Esophagus muscularis mucosa (tissue), 3 donors: ENCODE data around the gene ARHGEF39.

Source experiments
- CTCF ChIP-seq, 3 experiments: fragments of 200-600 bp in 2 of 3; fragments of 450-650 bp in 1 of 3; sonication (generic) in 2 of 3; IDR thresholded peaks; one replicate each; pipeline ENCODE4 v1.5.1; 2017 to 2019; ENCODE audit warnings: antibody characterized with exemption in 3 of 3, mild to moderate bottlenecking in 2 of 3, moderate library complexity in 1 of 3
- POLR2A ChIP-seq: fragments of 450-650 bp; IDR thresholded peaks from one replicate; pipeline ENCODE4 v1.6.1; 2017; ENCODE audit warnings: antibody characterized with exemption, moderate library complexity, mild to moderate bottlenecking, low read depth
- POLR2AphosphoS5 ChIP-seq, 2 donors: sonication (generic); formaldehyde crosslinking; IDR thresholded peaks; one replicate each; pipeline ENCODE4 v1.6.1; 2017; ENCODE audit warnings: antibody characterized with exemption in 2 of 2

DNA sequence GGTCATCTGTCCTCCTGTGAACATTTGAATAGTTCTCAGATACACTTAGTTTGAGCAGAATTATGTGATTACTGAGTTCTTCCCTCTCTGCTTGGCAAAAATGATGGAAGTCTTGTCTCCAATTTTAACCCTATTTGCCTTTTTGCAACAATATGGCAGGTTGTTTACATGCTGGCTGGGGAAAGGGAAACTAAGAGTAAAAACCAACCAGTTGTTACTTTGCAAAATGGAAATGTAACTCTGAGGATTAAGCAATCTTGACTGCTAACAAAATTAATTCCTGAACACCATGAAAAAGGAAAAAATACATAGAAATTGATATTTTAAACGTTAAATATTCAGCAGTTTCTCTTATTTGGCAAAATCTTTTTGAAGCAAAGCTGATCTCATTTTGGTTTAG is 25.4 kb downstream of the ARHGEF39 start:
- TF ChIP-seq POLR2AphosphoS5 (IDR thresholded peaks at IDR 0.05) (no peak), CTCF (IDR thresholded peaks at IDR 0.05) (no peak), POLR2A (no peak)
